HG03025 (cell line): ENCODE results near the gene IL17B.

Source experiments
- ATAC-seq: cut with Tn5 transposase; IDR thresholded peaks from one replicate; pipeline ENCODE4 v1.9.1; 2021; ENCODE audit warnings: mild to moderate bottlenecking, moderate library complexity; ENCODE audit not compliant: unreplicated experiment, low FRiP score

IL17B gene

GRCh38 chr5:149381261-149381985, 2.3 kb upstream of the IL17B start:
- ATAC-seq: no peak

GRCh38 chr5:149380466-149381121, 1.5 kb upstream of the IL17B start:
- ATAC-seq: no peak

- ATAC-seq: no peak
Observed at GRCh38 chr5:149379818-149380374, 804 bp upstream of the IL17B start.

DNA sequence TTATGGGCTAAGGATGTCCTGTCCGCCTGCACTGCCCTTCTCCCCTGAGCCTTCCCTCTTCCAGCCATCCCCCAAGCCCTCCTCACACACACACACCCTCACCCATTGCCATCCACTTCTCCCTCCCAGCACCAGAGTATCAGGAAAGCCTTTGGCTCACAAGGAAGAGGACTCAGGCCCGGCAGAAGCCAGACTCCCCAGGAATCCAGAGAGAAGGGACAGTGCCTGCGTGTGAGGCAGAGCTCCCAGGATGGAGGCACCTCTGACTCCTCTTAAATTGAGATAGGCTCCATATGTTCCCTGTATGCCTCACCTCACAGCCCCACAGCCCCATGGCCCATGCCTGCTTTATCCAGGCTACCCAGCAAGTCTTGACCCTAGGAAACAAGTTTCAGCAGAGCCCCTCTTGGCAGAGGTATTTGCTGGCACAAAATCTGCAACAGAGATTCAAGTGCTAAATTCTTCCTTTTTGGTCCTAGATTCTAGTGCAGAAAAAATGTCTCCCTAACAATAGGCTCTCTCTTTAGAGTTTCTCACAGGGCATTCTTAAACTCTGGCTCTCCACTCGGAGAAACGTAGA, 761 bp downstream of the IL17B start:
- no peak for ATAC-seq

- ATAC-seq: no peak
Observed at GRCh38 chr5:149376711-149377447, 2.2 kb downstream of the IL17B start.

- no peak for ATAC-seq
Observed at GRCh38 chr5:149376104-149376503, 3.0 kb downstream of the IL17B start.

GRCh38 chr5:149375434-149375833, 3.7 kb downstream of the IL17B start:
- no peak for ATAC-seq

DNA sequence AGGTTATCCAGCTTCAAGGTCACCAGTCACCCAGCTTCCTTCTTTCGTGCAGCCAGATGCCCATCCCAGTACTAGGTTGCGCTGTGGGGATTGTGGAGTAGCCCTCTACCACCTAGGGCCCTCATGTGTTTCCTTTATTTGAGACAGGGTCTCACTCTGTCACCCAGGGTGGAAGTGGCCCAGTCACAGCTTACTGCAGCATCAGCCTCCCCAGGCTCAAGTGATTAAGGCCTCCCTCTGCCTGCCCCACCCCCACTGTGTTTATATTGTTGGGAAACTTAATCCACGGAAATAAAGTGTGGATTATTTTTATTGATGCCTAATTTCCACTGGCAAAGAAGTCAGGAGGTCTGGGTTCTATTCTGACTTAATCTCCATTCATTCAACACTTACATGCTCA, 4.3 kb downstream of the IL17B start:
- ATAC-seq: no peak

DNA sequence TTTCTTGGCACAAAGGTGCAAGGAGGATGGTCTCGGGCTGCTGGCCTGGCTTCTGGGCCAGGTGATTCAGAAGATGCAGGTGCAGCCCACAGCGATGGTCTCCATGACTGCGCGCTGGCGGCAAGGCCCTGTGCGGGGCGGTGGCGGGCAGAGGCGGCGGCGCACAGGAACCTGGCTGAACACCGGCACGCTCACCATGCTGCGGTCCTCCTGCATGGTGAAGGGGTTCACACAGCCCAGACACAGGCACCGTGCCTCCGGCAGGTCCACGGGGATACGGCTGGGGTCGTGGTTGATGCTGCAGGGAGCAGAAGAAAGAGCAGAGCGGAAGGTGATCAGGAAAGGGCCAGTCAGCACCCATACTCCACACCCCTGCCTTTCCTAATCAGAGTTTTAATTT, 4.8 kb downstream of the IL17B start:
- ATAC-seq: no peak

DNA sequence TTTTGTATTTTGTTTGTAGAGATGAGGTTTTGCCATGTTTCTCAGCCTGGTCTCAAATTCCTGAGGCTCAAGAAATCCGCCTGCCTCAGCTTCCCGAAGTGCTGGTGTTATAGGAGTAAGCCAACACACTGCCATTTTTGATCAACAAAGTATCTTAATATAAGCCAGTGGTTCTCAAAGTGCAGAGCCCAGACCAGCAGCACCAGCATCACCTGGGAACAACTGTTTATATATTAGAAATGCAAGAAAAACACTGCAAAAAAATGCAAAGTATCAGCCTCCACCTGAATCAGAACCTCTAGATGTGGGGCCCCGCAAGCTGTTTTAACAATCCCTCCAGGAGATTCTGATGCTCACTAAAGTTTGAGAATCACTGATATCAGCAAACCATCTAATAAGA, 6.2 kb downstream of the IL17B start:
- ATAC-seq: no peak

GRCh38 chr5:149372076-149372795, 6.9 kb downstream of the IL17B start:
- no peak for ATAC-seq

DNA sequence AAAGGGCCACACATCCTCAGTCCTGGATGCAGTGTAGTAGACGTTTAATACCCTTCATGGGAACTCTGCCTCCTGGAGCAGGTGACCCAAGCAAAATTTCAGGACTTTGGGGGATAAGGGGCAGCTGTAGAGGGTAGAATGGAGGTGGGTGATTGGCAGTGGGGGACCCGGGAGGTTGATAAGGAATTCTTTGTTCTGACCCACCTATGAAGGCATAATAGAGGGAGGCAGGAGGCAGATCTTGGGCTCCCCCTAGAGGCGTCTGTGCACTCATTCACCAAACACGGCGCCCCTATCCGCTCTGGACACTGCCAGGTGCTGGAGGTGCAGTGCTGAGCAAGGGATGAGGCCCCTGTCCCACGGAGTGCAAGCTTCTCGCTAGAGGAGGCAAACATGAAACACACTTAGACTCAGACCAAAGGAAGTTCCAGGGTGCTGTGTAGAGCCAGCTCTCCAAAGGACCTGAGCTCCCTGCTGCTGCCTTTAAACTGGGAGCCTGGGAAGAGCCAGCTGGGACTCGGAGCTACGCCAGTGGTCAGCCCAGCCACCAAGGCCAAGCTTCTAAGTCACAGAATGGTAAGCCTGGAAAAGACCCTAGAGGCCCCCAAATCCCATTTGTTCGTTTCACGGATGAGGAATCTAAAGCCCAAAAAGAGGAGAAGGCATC, 7.7 kb downstream of the IL17B start:
- peak; percentile 75 for ATAC-seq

GRCh38 chr5:149370878-149371277, 8.2 kb downstream of the IL17B start:
- no peak for ATAC-seq

DNA sequence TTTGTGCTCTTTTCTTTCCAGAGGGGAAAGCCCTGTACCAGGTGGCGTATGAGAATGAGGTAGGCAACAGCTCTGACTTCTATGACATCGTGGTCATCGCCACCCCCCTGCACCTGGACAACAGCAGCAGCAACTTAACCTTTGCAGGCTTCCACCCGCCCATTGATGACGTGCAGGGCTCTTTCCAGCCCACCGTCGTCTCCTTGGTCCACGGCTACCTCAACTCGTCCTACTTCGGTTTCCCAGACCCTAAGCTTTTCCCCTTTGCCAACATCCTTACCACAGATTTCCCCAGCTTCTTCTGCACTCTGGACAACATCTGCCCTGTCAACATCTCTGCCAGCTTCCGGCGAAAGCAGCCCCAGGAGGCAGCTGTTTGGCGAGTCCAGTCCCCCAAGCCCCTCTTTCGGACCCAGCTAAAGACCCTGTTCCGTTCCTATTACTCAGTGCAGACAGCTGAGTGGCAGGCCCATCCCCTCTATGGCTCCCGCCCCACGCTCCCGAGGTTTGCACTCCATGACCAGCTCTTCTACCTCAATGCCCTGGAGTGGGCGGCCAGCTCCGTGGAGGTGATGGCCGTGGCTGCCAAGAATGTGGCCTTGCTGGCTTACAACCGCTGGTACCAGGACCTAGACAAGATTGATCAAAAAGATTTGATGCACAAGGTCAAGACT, 11.0 kb downstream of the IL17B start:
- no peak for ATAC-seq

DNA sequence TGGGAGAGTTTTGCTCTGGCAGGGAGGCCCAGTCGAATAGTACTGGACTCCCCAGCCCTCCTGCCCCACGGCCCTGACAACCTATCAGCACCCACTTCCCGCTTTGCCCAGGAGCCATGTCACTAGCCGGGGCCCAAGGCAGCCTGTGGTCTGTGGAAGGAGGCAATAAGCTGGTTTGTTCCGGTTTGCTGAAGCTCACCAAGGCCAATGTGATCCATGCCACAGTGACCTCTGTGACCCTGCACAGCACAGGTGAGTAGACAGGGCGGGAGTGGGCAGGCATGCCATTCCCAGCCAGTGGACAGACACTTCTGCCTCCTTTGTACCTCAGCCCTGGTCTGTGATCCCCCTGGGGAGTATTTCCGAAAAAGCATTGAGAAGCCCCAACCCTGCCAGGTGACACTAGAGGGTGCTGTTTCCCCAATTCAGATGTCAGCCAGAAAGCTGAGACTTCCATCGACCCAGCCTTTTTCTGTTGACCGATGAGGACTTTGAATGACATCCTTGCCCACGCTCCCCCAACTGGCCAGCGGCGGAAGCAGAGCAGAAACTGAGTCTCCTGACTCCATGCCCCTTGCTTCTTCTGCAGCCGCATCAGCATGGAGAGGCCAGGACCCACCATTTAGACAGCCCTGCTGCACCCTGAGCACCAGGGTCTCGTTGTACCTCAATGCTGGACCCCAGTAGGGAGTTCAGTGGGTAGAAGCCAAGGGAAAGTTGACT, 11.7 kb downstream of the IL17B start:
- ATAC-seq: no peak

DNA sequence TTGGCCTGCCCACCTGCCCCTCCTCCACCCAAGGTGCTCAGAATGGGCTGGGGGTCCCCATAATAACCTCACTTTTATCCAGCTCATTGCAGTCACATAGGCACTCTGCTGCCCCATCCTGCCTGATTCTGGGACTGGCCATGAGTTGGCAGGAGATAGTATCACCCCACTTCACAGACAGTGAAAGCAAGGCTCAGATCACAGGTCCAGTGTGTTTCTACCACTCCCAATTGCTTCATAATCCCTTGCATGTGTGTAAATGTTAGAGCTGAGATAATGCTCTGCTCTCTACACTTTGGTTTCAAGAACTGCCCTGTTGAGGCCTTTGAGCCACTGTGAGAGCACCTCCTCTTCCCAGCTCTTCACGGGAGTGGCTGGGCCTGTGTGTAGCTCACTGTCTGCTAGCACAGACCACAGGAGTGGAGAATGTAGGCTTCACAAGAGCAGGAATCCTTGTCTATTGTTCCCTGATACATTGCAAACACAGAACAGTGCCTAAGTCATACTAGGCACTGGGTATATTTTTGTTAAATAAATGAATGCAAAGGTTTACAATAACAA, 12.8 kb downstream of the IL17B start:
- no peak for ATAC-seq

DNA sequence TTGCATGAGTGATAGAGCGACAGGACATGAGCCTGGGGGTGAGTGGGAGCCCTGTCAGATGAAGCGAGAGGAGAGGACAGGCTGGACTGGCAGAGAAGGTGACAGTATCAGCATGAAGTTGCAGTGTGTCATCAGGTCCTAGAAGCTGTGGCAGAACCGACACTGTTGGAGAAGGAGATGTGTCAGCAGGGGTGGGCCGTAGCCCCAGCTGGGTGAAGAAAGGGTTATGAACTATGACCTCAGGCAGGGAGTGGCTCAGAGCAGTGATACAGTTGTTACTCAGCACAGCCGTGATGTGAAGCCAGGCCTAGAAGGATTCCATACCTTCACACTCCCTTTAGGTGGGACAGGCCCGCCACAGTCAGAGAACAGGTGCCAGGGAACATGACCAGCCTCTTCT, 13.7 kb downstream of the IL17B start:
- ATAC-seq: no peak

DNA sequence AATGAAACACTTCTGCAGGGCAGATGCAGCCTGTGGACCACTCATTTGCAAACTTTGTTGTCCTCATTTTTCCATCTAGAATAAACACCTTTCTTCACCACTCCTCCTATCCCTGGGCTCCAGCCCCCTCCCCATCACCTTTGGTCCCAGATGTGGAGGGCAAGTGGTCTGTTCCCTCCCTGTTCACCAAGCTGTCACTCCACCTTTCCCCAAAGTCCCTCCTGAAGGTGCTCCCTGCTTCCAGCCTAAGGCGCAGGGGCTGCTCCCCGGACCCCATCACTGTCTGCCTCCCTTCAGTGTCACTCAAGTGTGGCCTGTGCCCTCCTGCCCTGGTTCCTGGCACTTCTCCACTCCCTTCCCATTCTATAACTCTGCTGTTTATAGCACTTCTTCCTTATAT, 14.4 kb downstream of the IL17B start:
- no peak for ATAC-seq
